ENCODE data around the gene HOXD11.

GRCh38 chr2:176079831-176080539 is 27.1 kb upstream of the HOXD11 start:
- TF ChIP-seq, protein P1, sequence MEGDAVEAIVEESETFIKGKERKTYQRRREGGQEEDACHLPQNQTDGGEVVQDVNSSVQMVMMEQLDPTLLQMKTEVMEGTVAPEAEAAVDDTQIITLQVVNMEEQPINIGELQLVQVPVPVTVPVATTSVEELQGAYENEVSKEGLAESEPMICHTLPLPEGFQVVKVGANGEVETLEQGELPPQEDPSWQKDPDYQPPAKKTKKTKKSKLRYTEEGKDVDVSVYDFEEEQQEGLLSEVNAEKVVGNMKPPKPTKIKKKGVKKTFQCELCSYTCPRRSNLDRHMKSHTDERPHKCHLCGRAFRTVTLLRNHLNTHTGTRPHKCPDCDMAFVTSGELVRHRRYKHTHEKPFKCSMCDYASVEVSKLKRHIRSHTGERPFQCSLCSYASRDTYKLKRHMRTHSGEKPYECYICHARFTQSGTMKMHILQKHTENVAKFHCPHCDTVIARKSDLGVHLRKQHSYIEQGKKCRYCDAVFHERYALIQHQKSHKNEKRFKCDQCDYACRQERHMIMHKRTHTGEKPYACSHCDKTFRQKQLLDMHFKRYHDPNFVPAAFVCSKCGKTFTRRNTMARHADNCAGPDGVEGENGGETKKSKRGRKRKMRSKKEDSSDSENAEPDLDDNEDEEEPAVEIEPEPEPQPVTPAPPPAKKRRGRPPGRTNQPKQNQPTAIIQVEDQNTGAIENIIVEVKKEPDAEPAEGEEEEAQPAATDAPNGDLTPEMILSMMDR (IDR thresholded peaks at IDR 0.05) = peak in 1 of 4 experiments; percentile 31
- TF ChIP-seq POLR2A (IDR thresholded peaks at IDR 0.05) = no peak
